ACHN (cell line): ENCODE data around the gene TRPM2.
"Not testable (repeated sequence)": the region's sequence is repeated elsewhere in the genome, so short reads cannot be mapped to it uniquely, and the experiment has no call there.

ENCODE experiments used
- DNase-seq: peaks from one replicate; pipeline ENCODE4 v3.0.0-alpha.2; 2015
- in situ Hi-C: cut with HindIII; loops from 2 replicates; pipeline ENCODE4 v1.10.0; 2017; ENCODE audit warnings: low sequenced_read_pairs, low pct_ligation_motif_present, low pct_unique_long_range_greater_than_20kb

Gene TRPM2

GRCh38 chr21:44349847-44350772 lies 3.3 kb upstream of the TRPM2 start:
- DNase-seq, result no peak
- in situ Hi-C loops, result no loop called here

GRCh38 chr21:44350773-44351481 lies 2.5 kb upstream of the TRPM2 start:
- no peak for DNase-seq
- in situ Hi-C loops, result no loop called here

- in situ Hi-C loops, result no loop called here
- DNase-seq, result no peak
These were observed 1.7 kb upstream of the TRPM2 start for GRCh38 chr21:44351535-44352252.

GRCh38 chr21:44352253-44352860 lies 1.1 kb upstream of the TRPM2 start:
- DNase-seq, result no peak
- in situ Hi-C loops, result no loop called here

- no peak for DNase-seq
- in situ Hi-C loops, result no loop called here
These were observed 582 bp downstream of the TRPM2 start for GRCh38 chr21:44354001-44354405.

GRCh38 chr21:44354775-44355771 lies 1.7 kb downstream of the TRPM2 start:
- in situ Hi-C loops, result no loop called here
- DNase-seq, result no peak

GRCh38 chr21:44356160-44356559 lies 2.7 kb downstream of the TRPM2 start:
- in situ Hi-C loops, result no loop called here

GRCh38 chr21:44356636-44357035 lies 3.2 kb downstream of the TRPM2 start:
- in situ Hi-C loops, result no loop called here
- DNase-seq, result no peak

More at GRCh38 chr21:44356160-44356559, 2.7 kb downstream of the TRPM2 start:
- no peak for DNase-seq

- in situ Hi-C loops, result no loop called here
- DNase-seq, result no peak
These were observed 3.8 kb downstream of the TRPM2 start for GRCh38 chr21:44357064-44357837.

GRCh38 chr21:44359396-44359795 lies 6.0 kb downstream of the TRPM2 start:
- no peak for DNase-seq
- in situ Hi-C loops, result no loop called here

GRCh38 chr21:44360159-44360558 lies 6.7 kb downstream of the TRPM2 start:
- in situ Hi-C loops, result no loop called here
- no peak for DNase-seq

- in situ Hi-C loops, DNase-seq: not testable (repeated sequence)
These were observed 8.5 kb downstream of the TRPM2 start for GRCh38 chr21:44361903-44362302.

- no peak for DNase-seq
- in situ Hi-C loops, result no loop called here
These were observed 9.9 kb downstream of the TRPM2 start for GRCh38 chr21:44363278-44363677.

GRCh38 chr21:44364151-44365053 lies 11.0 kb downstream of the TRPM2 start:
- no peak for DNase-seq
- in situ Hi-C loops, result no loop called here

- no peak for DNase-seq
- in situ Hi-C loops, result no loop called here
These were observed 12.0 kb downstream of the TRPM2 start for GRCh38 chr21:44365251-44365966.
